GM12878 (cell line): ENCODE results near the gene SIVA1.

ENCODE experiments used
- BHLHE40 ChIP-seq, 2 experiments: fragments of 450-650 bp in 1 of 2; IDR thresholded peaks; 2 replicates each; pipeline ENCODE4 v1.6.1; 2011 to 2017; ENCODE audit warnings: low read depth in 2 of 2, borderline replicate concordance in 1 of 2, improper control_type of control experiment in 1 of 2, low read length in 1 of 2, mild to moderate bottlenecking in 1 of 2
- NFIC ChIP-seq: IDR thresholded peaks from 2 replicates; pipeline ENCODE4 v1.6.1; 2012; ENCODE audit warnings: low read depth, mild to moderate bottlenecking, inconsistent platforms, low read length, moderate library complexity
- RAD21 ChIP-seq: IDR thresholded peaks from 2 replicates; pipeline ENCODE4 v1.6.1; 2011; ENCODE audit warnings: mild to moderate bottlenecking, low read depth, low read length, moderate library complexity; ENCODE audit not compliant: insufficient read depth
- ZBTB33 ChIP-seq: fragments of 450-650 bp; IDR thresholded peaks from 2 replicates; pipeline ENCODE4 v1.6.1; 2017; ENCODE audit warnings: mild to moderate bottlenecking
- TF ChIP-seq, protein P1 (sequence below), 3 experiments: IDR thresholded peaks in 2 of 3; conservative IDR thresholded peaks in 1 of 3; 2 replicates each; pipeline ENCODE4 v1.5.1; 2011; ENCODE audit warnings: low read depth in 3 of 3, low read length in 3 of 3, mild to moderate bottlenecking in 3 of 3, control low read depth in 2 of 3, moderate library complexity in 2 of 3, inconsistent platforms in 1 of 3, mixed read lengths in 1 of 3; ENCODE audit not compliant: control insufficient read depth in 2 of 3, insufficient read depth in 1 of 3; ENCODE audit errors: extremely low read depth in 1 of 3
- TF ChIP-seq, protein P2 (sequence below): fragments of 450-650 bp; formaldehyde crosslinking; IDR thresholded peaks from 2 replicates; pipeline ENCODE4 v1.4.0; 2020; ENCODE audit warnings: mild to moderate bottlenecking, moderate library complexity

DNA sequence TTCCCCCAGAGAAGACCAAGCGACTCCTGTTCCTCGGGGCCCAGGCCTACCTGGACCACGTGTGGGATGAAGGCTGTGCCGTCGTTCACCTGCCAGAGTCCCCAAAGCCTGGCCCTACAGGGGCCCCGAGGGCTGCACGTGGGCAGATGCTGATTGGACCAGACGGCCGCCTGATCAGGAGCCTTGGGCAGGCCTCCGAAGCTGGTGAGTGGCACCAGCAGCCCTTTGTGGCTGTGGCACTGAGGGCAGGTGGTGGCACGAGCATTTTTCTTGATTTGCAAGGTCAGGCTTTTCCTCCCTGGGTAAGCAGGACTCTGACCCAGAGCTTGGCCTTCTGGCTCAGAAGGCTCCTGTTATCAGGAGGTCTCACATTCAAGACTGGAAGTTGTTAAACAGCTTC is 2.7 kb downstream of the SIVA1 start:
- TF ChIP-seq, protein P1, sequence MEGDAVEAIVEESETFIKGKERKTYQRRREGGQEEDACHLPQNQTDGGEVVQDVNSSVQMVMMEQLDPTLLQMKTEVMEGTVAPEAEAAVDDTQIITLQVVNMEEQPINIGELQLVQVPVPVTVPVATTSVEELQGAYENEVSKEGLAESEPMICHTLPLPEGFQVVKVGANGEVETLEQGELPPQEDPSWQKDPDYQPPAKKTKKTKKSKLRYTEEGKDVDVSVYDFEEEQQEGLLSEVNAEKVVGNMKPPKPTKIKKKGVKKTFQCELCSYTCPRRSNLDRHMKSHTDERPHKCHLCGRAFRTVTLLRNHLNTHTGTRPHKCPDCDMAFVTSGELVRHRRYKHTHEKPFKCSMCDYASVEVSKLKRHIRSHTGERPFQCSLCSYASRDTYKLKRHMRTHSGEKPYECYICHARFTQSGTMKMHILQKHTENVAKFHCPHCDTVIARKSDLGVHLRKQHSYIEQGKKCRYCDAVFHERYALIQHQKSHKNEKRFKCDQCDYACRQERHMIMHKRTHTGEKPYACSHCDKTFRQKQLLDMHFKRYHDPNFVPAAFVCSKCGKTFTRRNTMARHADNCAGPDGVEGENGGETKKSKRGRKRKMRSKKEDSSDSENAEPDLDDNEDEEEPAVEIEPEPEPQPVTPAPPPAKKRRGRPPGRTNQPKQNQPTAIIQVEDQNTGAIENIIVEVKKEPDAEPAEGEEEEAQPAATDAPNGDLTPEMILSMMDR (IDR thresholded peaks at IDR 0.05 in 2 of 3, conservative IDR thresholded peaks at IDR 0.05 in 1 of 3; ENCODE audit: control insufficient read depth in 2 of 3, extremely low read depth in 1 of 3, insufficient read depth in 1 of 3, low read depth in 3 of 3, low read length in 3 of 3): no peak
- TF ChIP-seq RAD21: no peak
- no peak for TF ChIP-seq BHLHE40 (IDR thresholded peaks at IDR 0.05; ENCODE audit: borderline replicate concordance in 1 of 2, low read depth in 2 of 2, low read length in 1 of 2)
- TF ChIP-seq, protein P2, sequence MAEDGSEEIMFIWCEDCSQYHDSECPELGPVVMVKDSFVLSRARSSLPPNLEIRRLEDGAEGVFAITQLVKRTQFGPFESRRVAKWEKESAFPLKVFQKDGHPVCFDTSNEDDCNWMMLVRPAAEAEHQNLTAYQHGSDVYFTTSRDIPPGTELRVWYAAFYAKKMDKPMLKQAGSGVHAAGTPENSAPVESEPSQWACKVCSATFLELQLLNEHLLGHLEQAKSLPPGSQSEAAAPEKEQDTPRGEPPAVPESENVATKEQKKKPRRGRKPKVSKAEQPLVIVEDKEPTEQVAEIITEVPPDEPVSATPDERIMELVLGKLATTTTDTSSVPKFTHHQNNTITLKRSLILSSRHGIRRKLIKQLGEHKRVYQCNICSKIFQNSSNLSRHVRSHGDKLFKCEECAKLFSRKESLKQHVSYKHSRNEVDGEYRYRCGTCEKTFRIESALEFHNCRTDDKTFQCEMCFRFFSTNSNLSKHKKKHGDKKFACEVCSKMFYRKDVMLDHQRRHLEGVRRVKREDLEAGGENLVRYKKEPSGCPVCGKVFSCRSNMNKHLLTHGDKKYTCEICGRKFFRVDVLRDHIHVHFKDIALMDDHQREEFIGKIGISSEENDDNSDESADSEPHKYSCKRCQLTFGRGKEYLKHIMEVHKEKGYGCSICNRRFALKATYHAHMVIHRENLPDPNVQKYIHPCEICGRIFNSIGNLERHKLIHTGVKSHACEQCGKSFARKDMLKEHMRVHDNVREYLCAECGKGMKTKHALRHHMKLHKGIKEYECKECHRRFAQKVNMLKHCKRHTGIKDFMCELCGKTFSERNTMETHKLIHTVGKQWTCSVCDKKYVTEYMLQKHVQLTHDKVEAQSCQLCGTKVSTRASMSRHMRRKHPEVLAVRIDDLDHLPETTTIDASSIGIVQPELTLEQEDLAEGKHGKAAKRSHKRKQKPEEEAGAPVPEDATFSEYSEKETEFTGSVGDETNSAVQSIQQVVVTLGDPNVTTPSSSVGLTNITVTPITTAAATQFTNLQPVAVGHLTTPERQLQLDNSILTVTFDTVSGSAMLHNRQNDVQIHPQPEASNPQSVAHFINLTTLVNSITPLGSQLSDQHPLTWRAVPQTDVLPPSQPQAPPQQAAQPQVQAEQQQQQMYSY (CRISPR knock-in tag): no peak
- no peak for TF ChIP-seq ZBTB33
- no peak for TF ChIP-seq NFIC
